Measurements from ENCODE around the gene LRRC17.
"Not testable (repeated sequence)": the region's sequence is repeated elsewhere in the genome, so short reads cannot be mapped to it uniquely, and the experiment has no call there.

The LRRC17 gene

DNA sequence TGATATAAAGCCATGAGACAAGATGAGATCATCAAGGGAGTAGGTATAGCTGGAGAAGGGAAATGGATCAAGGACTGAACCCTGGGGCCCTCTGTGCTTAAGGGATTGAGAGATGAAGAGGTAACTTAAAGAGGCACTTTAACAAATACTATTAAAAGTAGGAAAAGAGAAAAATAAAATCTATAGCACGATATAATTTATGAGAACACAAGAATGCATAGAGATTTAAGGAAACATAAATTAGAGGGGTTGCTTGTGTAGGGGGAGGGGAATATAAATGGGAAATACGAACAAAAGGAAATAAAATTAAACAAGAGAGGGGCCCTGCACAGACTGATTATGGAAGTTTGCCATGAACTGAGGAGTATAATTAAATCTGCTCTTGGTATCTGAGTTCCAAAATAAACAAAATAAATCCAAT lies 15.6 kb upstream of the LRRC17 start:
- no peak for DNase-seq (ENCODE audit: low read depth)

DNA sequence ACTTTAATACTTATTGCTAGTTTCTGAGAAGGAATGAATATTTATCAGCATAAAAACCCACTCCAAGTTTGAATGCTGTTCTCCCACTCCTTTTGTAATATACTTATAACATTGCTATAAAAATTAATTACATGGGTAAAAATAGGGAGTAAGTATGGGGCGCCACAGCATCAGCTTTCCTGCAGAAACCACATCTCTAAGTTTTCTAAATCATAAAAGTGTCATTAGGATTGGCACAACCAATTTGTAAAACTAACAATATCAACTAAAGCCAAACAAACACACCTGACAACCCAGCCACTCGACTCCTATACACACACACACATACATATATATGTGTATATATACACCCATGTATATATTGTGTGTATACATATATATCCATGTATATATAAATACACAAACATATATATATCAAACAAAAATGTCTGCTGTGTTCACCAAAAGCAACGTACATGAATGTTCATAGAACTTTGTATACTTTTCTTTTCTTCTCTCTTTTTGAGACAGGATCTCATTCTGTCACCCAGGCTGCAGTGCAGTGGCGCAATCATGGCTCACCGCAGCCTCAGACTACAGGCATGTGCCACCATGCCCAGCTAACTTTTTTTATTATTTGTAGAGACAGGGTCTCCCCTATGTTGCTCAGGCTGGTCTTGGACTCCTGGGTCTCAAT lies 14.8 kb upstream of the LRRC17 start:
- no peak for DNase-seq (ENCODE audit: low read depth)

DNA sequence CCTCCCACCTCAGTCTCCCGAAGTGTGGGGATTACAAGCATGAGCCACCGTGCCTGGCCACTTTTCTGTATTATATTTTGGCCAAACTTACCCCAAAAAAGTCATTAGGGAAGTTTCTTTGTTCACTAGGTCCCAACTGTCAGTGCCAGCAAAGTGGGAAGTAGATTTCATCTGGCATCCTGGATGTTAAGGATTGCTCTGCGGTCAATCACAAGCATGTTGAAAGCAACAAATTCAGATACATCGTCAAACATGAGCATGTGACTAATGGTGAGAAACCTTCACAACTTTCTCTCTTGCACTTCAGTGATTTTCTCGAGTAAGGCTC lies 14.3 kb upstream of the LRRC17 start:
- no peak for DNase-seq (ENCODE audit: low read depth)

DNA sequence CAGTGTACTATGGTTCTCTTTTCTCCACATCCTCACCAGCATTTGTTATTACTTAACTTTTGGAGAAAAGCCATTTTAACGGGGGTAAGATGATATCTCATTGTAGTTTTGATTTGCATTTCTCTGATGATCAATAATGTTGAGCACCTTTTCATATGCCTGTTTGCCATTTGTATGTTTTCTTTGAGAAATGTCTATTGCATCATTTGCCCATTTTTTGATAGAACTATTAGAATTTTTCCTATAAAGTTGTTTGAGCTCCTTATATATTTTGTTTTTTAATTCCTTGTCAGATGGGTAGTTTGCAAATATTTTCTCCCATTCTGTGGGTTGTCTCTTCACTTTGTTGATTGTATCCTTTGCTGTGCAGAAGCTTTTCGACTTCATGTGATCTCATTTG lies 10.7 kb upstream of the LRRC17 start:
- DNase-seq (ENCODE audit: low read depth), result not testable (repeated sequence)

DNA sequence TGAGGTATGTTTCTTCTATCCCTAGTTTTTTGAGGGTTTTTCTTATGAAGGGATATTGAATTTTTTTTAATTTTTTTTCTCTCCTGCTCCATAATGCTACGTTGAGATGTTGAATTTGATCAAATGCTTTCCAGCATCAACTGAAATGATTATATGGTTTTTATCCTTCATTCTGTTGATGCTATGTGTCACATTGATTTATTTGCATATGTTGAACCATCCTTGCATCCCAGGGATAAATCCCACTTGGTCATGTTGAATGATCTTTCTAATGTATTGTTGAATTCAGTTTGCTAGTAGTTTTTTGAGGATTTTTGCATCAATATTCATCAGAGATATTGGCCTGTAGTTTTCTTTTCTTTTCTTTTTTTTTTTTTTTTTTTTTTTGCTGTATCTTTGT lies 9.2 kb upstream of the LRRC17 start:
- not testable (repeated sequence) for DNase-seq (ENCODE audit: low read depth)

DNA sequence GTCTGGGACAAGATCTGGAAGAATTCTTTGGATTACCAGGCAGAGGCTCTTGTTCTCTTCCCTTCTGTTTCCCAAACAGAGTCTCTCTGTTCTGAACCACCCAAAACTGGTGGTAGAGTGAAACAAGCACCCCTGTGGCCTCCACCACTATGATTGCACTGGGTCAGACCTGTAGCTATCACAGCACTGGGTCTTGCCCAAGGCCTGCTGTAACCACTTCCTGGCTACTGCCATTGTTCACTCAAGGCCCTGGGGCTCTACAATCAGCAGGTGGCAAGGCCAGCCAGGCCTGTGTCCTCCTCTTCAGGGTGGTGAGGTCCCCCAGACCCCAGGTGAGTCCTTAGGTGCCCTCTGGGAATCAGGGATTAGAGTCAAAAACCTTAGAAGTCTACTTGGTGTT lies 4.1 kb upstream of the LRRC17 start:
- DNase-seq (ENCODE audit: low read depth), result no peak

DNA sequence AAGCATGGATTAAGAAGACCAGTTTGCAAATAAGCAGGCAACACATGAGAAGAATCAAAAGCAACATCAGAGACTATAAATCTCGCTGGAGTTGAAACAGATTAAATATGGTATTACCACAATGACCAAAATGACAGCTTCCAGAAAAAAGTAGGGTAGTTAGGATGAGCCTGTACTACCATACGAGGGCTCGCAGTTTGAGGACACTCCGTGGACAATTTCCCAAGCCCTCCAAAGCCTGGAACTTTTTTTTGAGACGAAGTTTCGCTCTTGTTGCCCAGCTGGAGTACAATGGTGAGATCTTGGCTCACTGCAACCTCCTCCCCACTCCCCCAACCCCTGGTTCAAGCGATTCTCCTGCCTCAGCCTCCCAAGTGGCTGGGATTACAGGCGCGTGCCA lies 1.0 kb downstream of the LRRC17 start:
- no peak for DNase-seq (ENCODE audit: low read depth)

DNA sequence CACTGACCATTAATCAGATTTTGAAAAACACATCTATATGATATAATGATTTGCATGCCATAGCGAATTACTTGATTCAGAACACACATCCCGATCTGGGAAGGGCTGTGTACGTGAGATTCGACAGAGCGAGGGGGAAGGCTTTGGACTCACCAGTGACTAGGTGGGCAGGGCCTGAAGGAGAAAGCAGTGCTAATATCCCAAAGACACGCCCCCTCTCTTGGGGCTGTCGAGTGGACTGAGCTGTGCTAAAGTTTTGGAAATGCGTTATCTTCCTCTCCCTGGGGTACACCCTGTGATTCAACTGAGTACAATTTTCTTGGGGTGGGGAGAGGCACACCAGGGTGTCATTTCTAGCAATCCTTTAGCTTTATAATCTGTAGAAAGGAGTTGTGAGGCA lies 1.8 kb downstream of the LRRC17 start:
- DNase-seq (ENCODE audit: low read depth), result no peak

DNA sequence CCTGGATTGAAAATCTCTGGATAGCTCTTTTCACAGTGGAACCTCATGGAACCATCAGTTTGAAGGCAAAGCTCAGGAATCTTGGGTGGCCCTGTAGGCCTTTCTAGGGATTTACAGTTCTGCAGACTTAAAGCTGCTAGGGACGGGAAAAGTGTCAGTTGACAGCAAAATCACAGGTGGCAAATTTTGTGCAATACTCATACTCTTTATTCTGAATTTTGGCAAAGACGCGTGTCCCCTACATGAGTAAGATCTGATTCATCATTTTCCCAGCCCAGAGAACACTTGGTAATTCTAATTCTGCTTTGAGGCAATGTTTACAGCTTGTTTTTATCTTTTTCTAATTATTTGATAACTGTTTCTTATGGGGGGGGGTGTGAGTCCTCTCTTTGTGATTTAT lies 3.6 kb downstream of the LRRC17 start:
- DNase-seq (ENCODE audit: low read depth), result no peak

DNA sequence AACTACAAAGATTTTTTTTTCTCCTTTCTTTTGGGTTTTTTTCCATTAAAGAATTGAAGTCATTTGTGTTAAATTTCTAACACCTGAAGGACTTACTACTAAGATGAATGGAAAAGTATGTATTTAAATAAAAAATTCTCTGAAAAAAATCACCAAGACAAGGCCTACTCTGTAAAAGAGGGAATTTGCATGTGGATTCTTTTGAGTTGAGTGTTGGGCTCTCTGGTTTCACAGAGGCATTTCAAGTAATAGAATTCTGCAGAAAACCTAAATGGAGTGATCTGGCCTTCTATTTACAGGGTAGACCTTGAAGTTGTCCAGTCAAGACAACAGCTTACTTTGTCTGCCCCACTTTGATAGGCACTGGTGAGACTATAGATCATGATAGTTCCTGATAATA lies 4.1 kb downstream of the LRRC17 start:
- DNase-seq (ENCODE audit: low read depth), result no peak

DNA sequence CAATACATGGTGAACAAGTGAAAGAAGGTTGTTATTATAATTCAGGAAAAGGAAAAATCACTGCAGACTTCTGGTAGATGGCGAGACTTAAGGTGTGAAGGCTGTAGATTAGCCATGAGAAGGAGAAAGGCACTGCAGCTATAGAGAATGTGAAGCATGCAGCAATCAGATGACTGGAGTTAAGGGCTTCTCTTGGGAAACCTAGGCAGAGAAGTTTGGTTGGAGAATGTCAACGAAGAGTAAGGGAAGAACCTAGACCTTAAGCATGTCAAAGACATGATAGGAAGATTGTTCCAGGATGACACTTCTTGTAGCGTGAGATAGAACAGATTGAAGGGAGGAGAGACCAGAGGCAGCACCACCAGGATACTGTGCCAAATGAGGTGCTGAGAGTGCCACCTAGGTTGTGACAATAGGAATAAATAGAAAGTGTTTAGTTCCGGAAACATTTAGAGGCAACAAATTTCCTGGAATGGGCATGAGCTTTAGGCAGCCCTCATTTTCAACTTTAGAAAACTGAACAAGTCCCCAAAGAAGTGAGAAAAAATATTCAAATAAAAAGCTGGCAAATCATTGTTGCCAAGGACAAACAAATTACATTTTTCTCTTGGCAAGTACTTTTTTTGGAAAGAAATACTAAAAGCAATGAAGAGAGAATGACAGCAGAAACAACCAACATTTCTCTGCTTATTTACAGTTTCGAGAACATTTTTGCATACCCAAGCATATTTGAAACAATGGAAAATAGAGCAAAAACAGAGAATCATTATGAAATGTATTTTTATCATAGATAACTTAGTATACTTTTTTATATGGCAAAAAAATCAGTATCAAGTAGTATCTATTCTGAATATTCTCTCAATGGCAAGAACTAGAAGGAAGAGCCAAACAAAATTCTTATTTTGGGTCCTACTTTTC lies 4.9 kb downstream of the LRRC17 start:
- no peak for DNase-seq (ENCODE audit: low read depth)

DNA sequence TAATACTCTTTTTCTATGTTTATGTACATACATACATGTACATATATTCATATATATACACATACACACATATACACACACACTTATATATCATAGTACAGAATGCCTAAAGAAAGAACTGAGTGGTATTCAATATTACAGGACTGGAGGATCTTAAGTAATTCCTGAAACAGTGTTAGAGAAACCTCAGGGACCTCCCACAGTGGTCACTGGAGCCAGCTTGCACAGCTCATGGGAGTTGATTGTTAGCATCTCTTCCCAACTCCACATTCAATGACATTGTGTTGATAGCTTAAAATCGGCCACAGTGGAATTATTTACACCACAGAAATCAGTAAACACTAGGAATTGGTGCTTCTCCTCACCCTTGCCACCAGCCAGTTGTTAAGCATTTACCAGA lies 6.0 kb downstream of the LRRC17 start:
- no peak for DNase-seq (ENCODE audit: low read depth)

DNA sequence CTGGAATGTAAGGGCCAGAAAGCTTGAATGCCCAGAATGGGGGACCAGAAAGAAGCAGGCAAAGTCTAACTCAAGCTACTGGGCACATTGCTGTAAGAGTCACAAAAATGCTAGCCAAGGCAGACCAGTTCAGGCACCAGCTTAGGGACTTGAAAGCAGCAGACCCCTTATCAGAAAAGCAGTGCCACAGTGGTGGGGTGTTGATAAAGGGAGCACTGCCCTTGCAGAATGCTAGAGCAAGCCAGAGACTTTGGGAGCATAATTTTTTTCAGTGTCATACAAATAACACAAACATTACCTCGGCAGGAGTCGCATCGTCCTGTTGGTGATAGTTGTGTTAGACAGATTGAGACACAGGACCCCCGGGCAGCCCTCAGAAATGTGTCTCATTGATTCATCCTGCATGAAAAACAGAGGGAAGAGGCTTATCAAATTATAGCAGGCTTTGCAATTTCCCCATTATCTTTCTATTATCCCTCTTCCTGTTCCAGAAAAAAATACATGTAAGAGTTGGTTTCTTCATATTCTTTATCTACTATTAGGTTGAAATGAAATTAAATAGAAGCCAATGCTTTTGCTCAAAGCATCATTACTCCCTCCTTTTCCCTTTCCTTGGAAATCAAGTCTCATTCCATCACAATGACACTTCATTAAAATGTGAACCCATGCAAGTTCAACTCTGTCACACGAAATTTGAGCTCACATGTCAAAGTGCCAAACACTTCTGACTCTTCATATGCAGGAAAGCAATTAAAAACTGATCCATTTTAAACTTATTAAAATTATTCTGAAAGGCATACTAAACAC lies 13.4 kb downstream of the LRRC17 start:
- no peak for DNase-seq (ENCODE audit: low read depth)

DNA sequence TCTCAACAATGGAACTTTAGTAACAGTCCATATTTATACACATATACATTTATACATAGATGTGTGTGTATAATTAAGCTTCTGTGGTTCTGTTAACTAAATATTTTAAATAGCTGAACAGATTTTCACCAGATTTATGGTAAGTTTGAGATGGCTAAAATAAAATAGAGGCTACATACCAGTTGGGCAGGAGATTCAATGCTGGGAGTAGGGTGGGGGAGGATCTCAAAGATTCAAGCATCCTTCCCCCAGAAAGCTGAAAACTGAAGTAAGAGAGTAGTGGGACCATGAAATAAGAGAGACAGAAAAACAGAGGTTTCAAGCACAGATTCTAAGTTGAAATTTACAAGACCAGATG lies 14.0 kb downstream of the LRRC17 start:
- no peak for DNase-seq (ENCODE audit: low read depth)

DNA sequence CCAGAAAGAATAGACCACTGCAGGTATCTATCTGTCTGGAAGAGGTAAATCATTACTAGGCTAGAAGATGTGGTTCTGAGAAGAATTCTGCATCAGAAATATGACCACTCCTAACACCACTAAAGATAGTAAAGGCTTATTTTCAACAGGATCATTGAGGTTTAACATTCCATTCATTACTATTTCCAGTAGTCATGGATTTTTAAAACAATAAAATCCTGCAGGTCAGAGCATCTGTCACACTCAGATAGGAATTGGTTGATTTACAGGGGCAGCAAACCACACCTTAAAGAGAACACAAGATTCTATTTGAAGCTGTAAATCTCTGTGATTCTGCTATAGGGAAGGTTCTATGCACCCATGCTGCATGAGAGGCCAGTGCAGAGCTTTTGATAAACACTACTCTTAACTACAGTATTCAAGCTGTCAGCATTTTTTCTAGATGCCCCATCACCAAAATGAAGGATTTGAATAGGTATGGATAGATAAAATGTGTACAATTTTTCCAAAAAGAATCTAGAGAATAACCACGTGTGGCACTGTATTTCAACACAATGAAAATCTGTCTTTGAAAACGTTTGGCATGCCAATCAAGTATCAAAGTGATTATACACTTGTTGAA lies 14.6 kb downstream of the LRRC17 start:
- no peak for DNase-seq (ENCODE audit: low read depth)

DNA sequence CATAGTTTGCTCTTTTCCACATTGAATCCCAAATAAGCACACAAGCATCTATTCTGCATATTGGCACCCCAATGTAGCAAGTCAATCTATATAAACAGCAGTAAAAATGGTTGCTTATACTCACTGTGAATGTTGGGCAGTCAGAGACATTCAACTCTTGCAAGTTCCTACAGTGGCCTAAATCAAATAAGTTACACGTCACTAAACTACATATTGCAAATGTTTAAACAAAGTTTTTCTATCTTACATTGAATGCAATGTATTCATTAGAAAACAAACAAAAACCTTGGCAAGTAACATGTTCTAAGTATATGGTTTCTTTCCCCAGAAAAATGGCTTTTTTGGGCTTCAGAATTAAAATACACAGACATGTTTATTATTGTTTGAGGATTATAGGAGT lies 19.0 kb downstream of the LRRC17 start:
- no peak for DNase-seq (ENCODE audit: low read depth)

DNA sequence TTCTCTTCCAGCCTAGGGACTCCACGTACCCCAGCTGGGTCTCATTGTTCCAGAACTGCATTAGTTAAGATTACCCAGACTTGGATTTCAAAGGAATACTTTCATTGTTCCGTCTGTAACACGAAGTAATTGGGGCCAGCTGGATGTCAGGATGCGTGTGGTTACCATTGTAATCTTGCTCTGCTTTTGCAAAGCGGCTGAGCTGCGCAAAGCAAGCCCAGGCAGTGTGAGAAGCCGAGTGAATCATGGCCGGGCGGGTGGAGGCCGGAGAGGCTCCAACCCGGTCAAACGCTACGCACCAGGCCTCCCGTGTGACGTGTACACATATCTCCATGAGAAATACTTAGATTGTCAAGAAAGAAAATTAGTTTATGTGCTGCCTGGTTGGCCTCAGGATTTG lies 21.0 kb downstream of the LRRC17 start:
- DNase-seq (ENCODE audit: low read depth), result no peak

DNA sequence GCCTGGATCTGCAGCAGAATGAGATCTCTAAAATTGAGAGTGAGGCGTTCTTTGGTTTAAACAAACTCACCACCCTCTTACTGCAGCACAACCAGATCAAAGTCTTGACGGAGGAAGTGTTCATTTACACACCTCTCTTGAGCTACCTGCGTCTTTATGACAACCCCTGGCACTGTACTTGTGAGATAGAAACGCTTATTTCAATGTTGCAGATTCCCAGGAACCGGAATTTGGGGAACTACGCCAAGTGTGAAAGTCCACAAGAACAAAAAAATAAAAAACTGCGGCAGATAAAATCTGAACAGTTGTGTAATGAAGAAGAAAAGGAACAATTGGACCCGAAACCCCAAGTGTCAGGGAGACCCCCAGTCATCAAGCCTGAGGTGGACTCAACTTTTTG lies 21.4 kb downstream of the LRRC17 start:
- no peak for DNase-seq (ENCODE audit: low read depth)

DNA sequence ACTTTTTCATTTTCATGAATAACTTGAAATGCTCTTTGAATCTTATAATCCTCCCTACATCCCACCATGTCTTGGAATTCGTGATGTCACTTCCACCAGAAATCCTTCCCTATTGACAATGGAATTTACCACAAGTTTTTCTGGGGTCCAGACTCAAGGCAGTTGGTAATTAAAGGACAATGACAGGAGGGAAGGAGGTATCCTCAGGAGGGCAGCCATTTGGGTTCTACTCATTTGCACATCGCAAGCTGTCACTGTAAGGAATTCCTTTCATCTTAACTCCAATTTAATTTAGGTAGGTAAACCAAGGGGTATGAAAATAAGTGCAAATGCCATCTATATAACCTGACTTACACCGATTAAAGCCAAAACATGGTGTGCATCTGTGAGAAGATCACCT lies 21.9 kb downstream of the LRRC17 start:
- no peak for DNase-seq (ENCODE audit: low read depth)

DNA sequence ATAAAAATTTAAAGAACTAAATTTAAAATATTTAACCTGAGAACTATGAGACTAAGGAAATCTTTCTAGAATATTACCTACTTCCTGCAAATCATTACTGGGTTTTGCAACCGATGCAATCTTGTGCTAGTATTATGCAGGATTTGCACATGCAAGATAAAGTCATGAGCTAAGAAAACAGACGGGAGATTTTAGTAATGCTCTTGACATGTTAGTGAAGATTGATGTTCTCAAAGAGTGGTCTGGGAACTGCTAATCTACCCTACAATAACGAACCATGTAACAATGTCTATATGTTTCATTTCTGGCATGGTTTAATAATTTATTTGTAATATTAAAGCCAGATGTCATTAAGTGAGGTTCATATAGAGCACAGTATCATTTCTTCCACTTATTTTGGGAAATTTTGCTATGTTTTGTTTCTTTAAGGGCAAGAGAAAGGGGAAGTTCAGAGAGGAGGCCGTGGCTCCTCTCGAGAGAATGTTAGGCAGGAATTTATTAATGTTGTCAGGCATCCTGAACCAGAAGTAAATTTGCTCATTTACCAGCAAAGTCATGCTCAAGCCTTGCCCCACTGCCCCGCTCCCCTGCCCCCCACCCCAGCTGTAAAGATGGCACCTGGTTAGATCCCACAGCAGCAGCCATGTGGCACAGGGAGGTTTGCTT lies 22.8 kb downstream of the LRRC17 start:
- no peak for DNase-seq (ENCODE audit: low read depth)

DNA sequence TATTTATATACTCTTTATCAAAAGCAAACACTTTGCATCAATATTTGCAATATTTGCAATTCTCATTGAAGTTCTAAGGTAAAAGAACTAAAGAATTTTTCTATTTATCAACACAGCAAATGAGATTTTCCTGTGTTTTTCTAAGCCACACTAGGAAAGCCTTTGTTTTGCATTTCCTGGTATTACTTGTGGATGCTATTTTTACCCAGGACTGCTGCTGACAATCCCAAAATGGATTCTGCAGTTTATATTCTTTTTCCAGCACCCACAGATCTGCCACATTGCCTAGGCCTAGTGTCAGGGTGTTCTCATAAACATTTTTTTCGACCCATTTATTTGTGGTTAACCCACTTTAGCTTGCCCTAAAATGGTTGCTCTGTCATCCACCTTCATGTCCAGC lies 25.9 kb downstream of the LRRC17 start:
- DNase-seq (ENCODE audit: low read depth), result no peak

Measured in stimulated activated CD8-positive, alpha-beta memory T cell treated with anti-CD3 and anti-CD28 coated beads, Interleukin-15, amount 100 ng/mL, for 1 hour (primary cell).